ENCODE data around the gene MPHOSPH9.

The MPHOSPH9 gene, protein sequence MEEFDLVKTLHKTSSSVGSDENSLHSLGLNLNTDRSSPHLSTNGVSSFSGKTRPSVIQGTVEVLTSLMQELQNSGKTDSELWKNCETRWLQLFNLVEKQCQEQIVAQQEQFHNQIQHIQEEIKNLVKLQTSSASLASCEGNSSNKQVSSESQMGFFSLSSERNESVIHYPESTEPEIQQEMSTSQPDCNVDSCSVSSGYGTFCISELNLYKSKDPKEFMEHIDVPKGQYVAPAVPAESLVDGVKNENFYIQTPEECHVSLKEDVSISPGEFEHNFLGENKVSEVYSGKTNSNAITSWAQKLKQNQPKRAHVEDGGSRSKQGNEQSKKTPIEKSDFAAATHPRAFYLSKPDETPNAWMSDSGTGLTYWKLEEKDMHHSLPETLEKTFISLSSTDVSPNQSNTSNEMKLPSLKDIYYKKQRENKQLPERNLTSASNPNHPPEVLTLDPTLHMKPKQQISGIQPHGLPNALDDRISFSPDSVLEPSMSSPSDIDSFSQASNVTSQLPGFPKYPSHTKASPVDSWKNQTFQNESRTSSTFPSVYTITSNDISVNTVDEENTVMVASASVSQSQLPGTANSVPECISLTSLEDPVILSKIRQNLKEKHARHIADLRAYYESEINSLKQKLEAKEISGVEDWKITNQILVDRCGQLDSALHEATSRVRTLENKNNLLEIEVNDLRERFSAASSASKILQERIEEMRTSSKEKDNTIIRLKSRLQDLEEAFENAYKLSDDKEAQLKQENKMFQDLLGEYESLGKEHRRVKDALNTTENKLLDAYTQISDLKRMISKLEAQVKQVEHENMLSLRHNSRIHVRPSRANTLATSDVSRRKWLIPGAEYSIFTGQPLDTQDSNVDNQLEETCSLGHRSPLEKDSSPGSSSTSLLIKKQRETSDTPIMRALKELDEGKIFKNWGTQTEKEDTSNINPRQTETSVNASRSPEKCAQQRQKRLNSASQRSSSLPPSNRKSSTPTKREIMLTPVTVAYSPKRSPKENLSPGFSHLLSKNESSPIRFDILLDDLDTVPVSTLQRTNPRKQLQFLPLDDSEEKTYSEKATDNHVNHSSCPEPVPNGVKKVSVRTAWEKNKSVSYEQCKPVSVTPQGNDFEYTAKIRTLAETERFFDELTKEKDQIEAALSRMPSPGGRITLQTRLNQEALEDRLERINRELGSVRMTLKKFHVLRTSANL

DNA sequence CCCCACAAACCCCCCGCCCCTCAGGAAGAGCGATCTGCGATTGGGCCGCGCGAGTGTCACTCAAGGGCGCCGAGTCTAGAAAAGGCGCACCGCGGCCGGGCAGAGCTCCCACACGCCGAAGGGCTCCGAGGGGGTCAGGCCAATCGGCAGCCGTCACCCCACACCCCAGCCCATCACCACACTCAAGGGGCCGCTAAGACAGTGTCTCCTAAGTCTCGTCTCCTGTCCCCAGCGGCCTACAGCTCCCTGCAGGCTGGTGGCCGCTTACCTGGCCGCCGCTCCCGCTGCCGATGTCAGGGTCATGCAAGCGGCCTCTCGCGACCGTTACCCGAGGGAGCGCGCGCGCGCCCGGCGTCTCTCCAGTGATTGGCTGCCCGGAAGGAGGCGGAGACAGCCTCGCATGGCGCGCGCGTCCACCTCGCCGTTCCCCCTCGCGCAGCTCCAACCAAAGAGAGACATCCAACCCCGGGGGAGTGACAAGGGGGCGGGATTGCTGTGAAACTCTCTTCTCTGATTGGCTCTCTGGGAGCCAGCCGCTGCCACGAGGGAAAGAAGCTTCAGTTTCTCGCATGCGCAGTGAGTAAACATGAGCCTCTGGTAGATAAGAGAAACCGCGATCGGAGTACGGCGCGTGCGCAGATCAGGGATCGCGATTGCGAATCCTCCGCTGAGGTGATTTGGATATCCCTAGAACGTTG is at the start of gene MPHOSPH9, which contains the start of gene MTRFR:
TSS of gene MPHOSPH9 (minus strand) at position 335 of the 698 bp plus-strand sequence. CDS start 2,777 bp downstream, outside the sequence.
TSS of gene MTRFR (plus strand) at position 630 of the 698 bp plus-strand sequence. CDS start 20,239 bp downstream, outside the sequence.
- DNase-seq (ENCODE audit: low spot score) = peak; percentile 98

DNA sequence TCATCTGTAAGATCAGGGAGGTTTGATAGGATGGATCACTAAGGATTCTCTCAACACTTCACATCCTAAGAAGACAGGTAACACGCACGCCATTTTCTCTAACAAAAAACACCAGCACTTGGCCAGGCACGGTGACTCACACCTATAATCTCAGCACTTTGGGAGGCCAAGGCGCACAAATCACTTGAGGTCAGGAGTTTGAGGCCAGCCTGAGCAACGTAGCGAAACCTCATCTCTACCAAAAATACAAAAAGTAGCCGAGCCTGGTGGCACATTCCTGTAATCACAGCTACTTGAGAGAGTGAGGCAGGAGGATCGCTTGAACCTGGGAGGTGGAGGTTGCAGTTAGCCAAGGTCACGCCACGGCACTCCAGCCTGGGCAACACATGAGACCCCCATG is 49.2 kb upstream of the MPHOSPH9 start:
- DNase-seq (ENCODE audit: low spot score) = no peak

DNA sequence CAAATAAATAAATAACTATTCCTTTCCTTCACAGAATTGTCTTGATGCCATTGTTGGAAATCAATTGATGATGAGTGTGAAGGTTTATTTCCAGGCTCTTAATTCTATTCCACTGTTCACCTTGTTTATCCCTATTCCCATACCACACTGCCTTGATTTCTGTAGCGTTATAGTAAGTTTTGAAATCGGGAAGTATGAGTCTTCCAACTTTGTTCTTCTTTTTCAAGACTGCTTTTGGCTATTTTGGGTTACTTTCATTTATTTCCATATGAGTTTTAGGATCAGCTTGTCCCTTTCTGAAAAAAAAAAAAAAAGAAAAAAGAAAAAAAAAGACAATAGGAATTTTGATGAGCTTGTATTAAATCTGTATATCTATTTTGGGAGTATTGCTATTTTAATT is 48.0 kb upstream of the MPHOSPH9 start:
- no peak for DNase-seq (ENCODE audit: low spot score)

DNA sequence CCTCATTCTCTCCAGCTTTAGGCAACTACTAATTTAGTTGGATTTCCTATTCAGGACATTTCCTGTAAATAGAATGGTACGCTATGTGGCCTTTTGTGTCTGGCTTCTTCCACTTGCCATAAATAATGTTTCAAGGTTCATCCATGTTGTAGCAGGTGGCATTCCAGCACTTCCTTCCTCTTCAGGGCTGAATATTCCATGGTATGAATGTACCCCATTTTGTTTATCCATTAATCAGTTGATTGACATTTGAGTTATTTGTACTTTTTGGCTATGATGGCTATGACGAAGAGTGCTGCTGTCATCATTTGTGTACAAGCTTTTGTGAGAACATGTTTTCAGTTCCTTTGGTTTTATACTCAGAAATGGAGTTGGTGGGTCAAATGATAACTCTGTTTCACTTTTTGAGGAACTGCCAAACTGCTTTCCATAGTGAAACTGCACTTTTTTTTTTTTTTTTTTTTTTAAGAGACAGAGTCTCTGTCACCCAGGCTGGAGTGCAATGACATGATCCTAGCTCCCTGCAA is 45.2 kb upstream of the MPHOSPH9 start:
- peak; percentile 46 for DNase-seq (ENCODE audit: low spot score)

DNA sequence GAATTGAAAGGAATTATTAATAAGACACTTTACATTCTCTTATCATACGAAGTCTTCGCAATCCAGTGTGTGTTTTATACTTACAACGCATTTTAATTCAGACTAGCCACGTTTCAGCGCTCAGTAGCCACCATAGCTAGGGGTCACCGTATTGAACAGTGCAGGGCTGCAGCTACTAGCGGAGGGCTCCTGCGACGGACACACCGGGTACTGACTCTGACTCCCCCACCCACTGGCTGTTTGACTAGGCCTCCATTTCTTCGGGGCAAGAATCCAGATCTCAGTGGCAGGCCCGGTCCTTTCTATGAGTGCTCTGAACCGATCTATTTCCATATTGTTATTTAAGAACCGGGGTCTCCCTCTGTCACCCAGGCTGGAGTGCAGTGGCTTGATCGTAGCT is 40.2 kb upstream of the MPHOSPH9 start:
- DNase-seq (ENCODE audit: low spot score) = no peak

DNA sequence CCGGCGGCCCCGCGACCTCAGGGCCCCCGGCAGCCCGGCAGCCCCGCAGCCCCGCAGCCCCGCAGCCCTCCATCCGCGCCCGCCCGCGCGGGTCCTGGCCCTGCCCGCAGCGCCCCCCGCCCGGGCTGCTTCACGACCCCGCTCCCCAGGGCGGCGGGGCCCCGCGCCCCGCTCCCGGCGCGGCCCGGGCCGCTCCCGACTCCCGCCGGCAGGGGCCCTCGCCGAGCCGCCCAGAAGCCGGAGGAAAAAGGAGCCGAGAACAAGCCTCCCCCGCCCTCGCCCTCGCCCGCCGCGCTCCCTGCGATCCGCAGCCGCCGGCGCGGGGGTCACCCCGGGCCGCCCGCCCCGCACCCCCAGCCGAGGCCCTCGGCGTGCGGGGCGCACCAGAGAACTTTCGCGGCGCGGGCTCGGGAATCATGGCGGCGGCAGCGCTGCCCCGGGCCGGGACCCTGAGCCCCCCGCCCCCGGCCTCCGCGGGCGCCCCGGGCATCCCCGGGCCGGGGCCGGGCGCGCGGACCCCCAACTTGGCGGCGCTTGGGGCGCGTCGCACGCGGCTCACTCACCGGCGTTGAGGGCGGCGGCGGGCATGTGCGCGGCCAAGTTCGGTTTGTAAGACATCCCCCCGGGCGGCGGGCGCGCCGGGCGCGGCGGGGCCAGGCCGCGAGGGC is 38.2 kb upstream of the MPHOSPH9 start:
- peak; percentile 85 for DNase-seq (ENCODE audit: low spot score)

DNA sequence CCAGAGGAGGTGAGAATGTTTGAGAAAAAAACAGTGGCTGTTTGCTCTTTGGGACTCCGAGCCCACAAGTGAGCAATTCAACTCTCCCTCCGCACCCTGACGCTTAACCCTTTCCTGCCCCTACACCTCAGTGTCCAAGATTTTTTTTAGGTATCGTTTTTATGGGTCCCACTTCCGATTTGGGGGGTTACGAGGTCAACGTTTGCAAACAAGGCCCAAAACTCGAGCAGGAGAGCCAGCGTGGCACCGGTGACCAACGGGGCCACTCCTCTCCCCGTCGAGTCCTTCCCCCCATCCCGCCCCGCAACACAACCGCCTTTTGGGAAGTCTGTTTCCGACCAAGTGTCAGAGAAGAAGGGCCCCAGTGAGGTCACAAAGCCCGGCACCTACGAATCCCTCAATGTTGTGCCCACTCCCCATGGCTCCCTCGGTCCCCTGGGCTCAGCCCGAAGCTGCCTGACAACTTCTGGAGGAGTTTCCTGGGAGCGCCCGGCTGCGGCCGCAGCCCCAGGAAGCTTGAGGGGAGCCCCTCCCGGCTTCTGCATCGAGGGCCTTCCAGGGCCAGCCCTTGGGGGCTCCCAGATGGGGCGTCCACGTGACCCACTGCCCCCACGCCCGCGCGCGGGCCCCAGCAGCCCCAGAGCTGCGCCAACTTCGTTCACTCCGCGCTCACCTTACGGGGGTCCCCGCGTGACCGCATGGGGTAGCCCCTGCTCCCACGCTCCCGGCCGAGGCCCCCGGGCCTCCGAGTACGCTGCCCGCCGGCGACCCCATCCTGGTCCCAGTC is 37.5 kb upstream of the MPHOSPH9 start:
- no peak for DNase-seq (ENCODE audit: low spot score)

DNA sequence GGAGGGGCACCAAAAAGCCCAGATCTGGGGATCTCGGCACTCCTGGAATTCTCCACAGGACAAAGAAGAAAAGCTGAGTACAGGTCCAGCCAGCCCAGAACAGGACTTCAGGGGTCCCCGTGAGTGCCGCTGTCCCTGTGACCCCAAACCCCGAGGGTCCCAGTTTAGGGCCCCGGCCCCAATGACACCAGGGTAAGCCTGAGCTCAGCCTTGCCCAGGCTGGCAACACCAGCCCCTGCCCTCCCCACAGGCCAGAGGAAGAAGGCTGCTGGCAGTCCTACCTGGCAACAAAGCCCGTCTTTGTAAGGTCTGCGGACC is 36.9 kb upstream of the MPHOSPH9 start:
- no peak for DNase-seq (ENCODE audit: low spot score)

DNA sequence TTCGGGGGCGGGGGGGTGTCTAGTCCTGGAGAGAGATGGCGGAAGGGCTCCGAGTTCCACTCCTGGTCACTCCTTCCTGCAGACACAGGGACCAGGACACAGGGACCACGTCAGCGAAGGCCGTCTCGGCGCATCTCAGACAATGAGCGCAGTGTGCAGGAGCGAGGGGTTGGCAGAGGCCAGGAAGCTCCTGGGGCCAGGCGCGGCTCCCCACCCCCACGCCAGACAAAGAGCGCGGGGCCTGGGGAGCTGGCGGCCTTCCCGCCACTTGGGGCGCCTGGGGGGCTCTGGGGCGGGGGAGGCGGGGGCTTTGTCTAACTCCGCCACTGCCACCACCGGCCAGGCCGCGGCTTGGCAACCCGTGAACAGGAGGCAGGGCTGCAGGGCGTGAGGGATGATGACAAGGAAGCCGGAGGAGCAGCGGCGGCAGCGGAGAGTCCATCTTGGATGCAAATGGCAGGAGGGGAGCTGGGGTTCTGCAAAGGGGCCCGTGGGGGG is 36.5 kb upstream of the MPHOSPH9 start:
- DNase-seq (ENCODE audit: low spot score) = peak; percentile 67

DNA sequence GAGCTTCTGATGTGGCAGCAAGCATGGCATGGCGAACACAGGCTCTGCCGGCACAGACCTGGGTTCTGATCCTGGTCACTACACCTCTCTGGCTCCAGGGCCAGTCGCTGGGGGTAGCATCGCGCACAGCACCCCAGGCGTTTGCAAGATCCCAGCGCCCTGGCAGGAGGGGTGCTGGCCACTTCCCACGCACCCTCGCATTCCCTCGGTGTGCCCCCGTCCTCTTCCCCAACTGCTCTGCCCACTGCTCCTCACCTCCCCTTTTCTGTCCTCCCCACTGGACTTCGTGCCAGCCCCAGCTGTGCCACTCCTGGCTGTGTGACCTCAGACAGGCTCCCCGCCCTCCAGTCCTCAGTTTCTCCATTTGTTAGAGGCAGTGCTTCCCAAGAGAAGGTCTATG is 35.9 kb upstream of the MPHOSPH9 start:
- no peak for DNase-seq (ENCODE audit: low spot score)

DNA sequence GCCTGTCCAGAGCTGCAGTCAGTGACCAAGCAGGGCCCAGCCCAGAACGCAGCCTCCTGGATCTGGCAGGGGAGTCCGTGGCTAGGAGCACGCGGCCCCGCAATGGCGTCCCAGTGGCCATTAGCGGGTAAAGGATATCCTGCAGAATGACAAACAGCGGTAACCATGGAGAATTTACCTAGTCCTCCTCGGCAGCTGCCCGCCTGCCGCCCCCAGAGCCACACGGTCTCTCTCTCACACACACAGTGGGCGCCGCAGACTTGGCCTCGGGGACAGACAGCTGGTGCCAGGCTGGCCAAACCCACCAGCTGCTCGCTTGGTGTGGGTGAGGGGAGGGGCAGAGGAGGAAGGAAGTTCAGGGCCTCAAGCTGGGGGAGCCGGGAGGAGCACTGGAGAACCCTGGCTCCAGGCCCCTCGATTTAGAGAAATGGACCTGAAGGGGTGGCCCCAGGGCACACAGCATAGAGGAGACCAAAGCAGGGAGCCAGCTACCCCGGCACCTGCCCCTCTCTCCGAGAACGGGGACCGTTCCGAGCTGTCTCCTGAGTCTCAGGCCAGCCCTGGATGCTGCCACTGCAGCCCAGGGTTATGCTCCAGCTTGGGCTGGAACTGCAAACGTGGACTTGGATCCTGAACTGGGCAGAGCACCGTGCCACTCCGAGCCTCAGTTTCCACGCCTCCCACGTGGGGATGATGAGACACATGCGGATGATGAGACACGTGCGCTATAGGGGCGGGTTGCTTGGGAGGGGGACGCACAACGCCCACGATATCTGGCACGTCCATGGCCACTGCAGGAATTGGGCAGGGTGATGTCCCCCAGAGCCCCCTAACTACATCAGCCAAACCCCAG is 35.3 kb upstream of the MPHOSPH9 start:
- DNase-seq (ENCODE audit: low spot score) = no peak

DNA sequence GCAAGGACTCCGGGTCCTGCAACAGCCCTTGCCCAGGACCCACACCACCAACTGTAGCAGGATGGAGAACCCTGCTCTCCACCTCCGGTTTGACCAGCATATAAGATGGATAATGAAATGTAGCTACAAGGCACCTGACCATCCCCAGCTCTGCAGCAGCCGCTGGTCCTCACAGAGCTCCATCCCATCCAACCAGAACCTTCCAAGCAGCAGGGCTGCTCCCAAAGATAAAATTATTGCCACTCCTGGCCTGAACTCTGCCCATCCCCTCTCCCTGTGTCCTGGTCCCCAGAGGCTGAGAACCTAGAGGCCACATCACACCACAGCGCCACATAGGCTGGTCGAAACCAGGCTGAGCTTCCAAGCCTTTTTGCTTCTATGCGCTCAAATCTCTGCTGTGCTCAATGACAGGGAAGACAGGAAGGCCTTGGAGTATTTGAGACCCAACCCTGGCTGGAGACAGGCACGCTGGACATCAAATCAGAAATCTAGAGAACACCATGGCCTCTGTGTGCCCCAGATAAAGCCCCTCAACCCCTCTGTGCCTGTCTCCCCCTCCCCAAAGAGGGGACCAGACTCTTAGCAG is 34.5 kb upstream of the MPHOSPH9 start:
- DNase-seq (ENCODE audit: low spot score) = no peak

DNA sequence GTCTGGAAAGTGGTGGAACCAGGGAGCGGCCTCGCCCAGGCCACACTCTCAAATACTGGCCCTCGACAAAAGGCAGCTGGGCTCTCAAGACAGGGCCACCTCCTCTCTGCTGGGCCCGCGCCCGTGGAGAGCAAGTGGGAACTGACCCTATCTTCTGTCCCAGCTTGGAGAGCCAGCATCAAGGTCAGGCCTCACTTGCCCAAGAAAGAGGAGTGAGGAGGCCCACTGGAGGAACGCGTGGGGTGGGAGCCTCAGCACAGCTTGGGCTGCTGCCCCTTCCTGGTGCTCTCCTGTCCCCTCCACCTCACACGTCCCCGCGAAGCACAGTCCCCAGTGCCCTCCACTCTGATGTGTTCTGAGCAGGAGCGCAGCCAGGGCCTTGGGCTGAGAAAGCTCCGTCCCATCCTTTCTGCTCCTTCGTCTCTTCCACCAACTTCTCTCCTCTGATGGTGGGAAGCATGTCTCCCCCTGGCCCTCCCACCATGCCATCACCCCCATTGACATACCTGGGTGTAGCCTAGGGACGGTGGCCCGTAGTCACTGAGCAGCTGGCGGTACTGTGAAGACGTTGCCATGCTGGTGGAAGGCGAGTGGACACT is 33.8 kb upstream of the MPHOSPH9 start:
- no peak for DNase-seq (ENCODE audit: low spot score)

DNA sequence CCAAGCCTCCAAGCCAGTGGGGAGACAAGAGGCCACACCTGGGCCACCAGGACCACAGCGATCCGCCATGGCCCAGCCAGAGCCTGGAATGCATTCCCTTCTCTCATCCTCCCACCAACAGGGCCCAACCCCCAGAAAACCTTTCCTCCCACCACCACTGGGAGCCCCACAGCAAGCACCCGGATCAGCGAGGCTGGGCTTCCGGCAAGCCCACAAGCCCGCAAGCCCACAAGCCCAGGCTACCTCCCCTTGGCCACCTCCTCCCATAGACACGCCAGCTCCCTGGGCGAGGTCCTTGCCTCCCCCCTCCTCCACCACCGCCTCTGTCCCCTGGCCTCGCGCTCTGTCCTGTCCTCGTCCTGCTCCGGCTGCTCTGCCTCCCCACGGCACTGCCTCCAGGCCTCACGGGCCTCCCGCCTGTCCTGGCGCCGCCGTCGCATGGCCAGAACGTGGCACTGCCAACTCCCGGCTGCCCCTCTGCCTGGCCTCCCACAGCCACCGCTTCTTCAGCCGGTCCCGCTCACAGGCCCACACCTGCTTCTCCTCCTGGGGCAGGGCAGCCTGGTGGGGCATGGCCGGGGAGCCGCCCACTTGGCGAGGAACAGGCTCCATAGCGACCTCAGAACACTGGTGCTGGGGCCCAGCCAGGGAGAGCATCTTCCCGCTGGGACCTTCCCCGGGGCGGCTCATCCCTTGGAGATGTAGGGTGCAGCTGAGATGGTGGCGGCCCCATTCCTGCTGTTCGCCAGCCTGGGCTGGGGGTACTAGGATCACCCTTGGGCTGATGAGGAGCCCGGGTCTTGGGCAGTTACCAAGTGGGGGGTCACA is 33.1 kb upstream of the MPHOSPH9 start:
- DNase-seq (ENCODE audit: low spot score) = no peak

DNA sequence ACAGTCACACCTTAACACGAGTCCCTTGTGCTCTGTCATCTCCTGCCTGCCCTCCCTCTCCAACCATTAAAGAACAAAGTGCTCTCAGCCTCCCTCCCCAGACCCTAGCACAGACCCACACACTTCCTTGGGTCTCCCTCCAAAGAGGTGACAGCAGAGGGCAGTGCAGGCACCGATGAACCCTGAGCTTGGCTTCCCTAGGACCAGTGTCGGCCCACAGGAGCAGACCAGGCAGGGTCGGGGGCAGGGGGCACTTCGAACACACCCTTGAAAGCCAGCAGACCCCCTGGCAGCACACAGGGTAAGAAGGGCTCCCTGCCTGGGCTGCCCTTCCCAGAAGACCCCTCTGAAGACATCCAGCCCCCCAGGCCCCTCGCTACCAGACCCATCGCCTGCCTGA is 31.7 kb upstream of the MPHOSPH9 start:
- DNase-seq (ENCODE audit: low spot score) = no peak

DNA sequence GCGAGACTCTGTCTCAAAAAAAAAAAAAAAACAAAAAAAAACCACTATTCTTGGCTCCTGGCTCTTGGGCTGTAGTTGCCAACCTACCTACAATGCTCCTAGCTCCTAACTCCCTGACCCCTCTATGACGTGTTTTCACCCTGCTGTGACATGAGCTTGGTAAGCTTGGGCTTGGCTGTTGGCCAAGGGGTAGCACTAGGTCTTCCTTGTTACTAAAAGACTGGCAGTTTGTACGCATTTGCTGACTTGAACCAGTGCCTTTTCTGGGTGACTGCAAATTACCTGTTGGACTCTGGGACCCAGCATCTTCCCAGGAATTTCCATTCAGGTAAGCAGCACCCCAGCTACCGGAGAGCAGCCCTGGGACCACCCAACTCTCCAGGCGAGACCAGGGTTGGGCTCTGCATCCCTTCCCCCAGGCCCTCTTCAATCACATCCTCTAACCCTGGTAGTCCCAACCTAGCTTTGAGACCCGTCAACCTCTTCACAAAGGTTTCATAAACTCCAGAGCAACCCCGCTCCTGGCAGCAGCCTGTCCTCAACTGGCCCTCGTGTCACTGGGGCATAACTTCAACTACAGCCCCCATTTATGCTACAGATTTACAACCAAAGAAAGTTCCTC is 30.4 kb upstream of the MPHOSPH9 start:
- DNase-seq (ENCODE audit: low spot score) = no peak

DNA sequence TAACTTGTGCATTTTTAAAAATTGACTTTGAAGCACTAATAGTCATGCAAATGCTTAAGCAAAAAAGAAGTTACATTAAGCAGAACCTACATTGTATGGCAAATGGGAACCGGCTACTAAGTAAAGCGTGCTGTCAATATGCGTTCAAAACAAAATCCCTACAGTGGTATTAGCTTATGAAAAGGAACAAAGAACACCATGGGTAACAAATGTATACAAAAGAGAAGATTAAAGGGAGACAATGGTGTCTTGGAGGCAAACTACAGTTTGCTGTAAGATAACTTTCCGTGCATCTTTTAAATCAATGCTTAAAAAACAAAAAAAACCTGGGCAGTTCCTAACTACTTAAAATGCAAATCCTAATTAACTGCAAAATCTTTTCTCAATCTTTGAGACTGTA is 28.3 kb upstream of the MPHOSPH9 start:
- no peak for DNase-seq (ENCODE audit: low spot score)

All from germinal center (tissue), 1 donor.